ENCODE results near the gene PSME1. TPM values are rescaled to one million over a fixed set of nuclear protein-coding genes. Genes with fewer than 3 reads are reported as not detected.

Gene PSME1
- total and polyA plus RNA-seq, 2 of the 13 experiments (the other 11 are each of a cell fraction or from before 2014, with no cell fraction given): 159 to 608 TPM

DNA sequence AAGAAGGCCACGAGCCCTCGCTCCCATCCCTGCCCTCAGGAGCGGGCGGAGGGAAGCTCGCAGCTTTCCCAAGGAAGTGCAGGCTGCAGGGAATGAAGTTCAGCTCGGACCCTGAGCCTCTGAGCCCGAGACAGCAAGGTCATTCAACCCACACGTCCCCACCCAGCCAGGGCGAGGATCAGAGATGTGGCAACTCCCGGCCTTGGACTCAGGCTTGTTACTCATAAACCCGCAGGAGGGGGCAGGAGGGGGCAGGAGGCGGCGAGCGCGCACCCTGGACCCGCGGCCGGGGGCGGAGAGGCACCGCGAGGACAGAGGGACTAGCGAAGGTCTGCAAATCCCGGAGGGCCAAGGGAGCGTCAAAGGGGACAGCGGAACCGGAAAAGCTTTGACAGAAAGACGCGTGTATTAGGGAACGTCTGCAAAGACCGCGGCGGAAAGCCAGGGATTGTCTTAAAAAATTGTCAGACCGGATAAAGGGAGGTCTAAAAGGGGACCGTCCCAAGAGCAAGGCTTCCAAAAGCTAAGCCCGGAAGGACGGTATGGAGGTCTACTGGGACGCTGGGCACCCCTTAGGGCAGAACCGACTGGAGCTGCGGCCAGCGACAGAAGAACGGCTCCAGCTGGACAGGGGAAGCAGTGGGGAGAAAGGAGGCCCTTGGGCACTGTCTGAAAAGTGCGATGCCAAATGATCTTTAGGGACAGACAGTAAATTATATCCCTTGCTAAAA, 22.0 kb upstream of the PSME1 start (continued):
- TF ChIP-seq, protein P1, sequence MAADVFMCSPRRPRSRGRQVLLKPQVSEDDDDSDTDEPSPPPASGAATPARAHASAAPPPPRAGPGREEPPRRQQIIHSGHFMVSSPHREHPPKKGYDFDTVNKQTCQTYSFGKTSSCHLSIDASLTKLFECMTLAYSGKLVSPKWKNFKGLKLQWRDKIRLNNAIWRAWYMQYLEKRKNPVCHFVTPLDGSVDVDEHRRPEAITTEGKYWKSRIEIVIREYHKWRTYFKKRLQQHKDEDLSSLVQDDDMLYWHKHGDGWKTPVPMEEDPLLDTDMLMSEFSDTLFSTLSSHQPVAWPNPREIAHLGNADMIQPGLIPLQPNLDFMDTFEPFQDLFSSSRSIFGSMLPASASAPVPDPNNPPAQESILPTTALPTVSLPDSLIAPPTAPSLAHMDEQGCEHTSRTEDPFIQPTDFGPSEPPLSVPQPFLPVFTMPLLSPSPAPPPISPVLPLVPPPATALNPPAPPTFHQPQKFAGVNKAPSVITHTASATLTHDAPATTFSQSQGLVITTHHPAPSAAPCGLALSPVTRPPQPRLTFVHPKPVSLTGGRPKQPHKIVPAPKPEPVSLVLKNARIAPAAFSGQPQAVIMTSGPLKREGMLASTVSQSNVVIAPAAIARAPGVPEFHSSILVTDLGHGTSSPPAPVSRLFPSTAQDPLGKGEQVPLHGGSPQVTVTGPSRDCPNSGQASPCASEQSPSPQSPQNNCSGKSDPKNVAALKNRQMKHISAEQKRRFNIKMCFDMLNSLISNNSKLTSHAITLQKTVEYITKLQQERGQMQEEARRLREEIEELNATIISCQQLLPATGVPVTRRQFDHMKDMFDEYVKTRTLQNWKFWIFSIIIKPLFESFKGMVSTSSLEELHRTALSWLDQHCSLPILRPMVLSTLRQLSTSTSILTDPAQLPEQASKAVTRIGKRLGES (CRISPR knock-in tag; IDR thresholded peaks at IDR 0.05; ENCODE audit: borderline replicate concordance): peak; percentile 39
- TF ChIP-seq, protein P2, sequence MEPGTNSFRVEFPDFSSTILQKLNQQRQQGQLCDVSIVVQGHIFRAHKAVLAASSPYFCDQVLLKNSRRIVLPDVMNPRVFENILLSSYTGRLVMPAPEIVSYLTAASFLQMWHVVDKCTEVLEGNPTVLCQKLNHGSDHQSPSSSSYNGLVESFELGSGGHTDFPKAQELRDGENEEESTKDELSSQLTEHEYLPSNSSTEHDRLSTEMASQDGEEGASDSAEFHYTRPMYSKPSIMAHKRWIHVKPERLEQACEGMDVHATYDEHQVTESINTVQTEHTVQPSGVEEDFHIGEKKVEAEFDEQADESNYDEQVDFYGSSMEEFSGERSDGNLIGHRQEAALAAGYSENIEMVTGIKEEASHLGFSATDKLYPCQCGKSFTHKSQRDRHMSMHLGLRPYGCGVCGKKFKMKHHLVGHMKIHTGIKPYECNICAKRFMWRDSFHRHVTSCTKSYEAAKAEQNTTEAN (CRISPR knock-in tag; conservative IDR thresholded peaks at IDR 0.05): peak; percentile 87
- TF ChIP-seq, protein P3, sequence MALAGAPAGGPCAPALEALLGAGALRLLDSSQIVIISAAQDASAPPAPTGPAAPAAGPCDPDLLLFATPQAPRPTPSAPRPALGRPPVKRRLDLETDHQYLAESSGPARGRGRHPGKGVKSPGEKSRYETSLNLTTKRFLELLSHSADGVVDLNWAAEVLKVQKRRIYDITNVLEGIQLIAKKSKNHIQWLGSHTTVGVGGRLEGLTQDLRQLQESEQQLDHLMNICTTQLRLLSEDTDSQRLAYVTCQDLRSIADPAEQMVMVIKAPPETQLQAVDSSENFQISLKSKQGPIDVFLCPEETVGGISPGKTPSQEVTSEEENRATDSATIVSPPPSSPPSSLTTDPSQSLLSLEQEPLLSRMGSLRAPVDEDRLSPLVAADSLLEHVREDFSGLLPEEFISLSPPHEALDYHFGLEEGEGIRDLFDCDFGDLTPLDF (CRISPR knock-in tag; IDR thresholded peaks at IDR 0.05): peak; percentile 12; the same call in 1 of the 2 replicates
- TF ChIP-seq ARNT (IDR thresholded peaks at IDR 0.05) (no peak), ATF7 (IDR thresholded peaks at IDR 0.05) (peak; percentile 74), ATF7 (CRISPR knock-in tag; IDR thresholded peaks at IDR 0.05) (peak; percentile 99), ZNF407 (CRISPR knock-in tag; IDR thresholded peaks at IDR 0.05; ENCODE audit: not compliant biosample characterization) (peak; percentile 91), ZFP91 (CRISPR knock-in tag; IDR thresholded peaks at IDR 0.05; ENCODE audit: borderline replicate concordance) (peak; percentile 96), RAD21 (CRISPR knock-in tag; IDR thresholded peaks at IDR 0.05) (peak; percentile 73), FOXK1 (CRISPR knock-in tag; IDR thresholded peaks at IDR 0.05; ENCODE audit: borderline replicate concordance, low read depth) (peak; percentile 98)
- TF ChIP-seq, protein P4, sequence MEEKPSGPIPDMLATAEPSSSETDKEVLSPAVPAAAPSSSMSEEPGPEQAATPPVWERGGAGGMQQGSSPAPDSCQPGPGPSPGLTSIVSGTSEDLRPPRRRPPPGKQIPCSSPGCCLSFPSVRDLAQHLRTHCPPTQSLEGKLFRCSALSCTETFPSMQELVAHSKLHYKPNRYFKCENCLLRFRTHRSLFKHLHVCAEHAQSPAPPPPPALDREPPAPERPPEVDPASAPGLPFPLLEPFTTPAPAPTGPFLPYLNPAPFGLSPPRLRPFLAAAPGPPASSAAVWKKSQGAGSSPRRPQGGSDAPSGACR (CRISPR knock-in tag; IDR thresholded peaks at IDR 0.05): peak; percentile 100

Measured in HepG2 (cell line).